Vagina (tissue), 2 donors: ENCODE data around the gene MYO1A.

Experiments
- CTCF ChIP-seq, 3 experiments: fragments of 450-650 bp in 2 of 3; fragments of 200-600 bp in 1 of 3; sonication (generic) in 1 of 3; IDR thresholded peaks; one replicate each; pipeline ENCODE4 v1.5.1; 2017 to 2019; ENCODE audit warnings: antibody characterized with exemption in 3 of 3, mild to moderate bottlenecking in 2 of 3, moderate library complexity in 2 of 3
- POLR2A ChIP-seq, 2 donors: fragments of 450-650 bp; IDR thresholded peaks; one replicate each; pipeline ENCODE4 v1.6.1; 2017; ENCODE audit warnings: antibody characterized with exemption in 2 of 2, mild to moderate bottlenecking in 2 of 2, moderate library complexity in 2 of 2
- POLR2AphosphoS5 ChIP-seq, 2 donors: sonication (generic); formaldehyde crosslinking; IDR thresholded peaks; one replicate each; pipeline ENCODE4 v1.9.0; 2017; ENCODE audit warnings: antibody characterized with exemption in 2 of 2, mild to moderate bottlenecking in 2 of 2, low read depth in 1 of 2; ENCODE audit not compliant: insufficient read depth in 1 of 2

- no peak for TF ChIP-seq CTCF (IDR thresholded peaks at IDR 0.05)
- TF ChIP-seq POLR2A (IDR thresholded peaks at IDR 0.05), result no peak
- TF ChIP-seq POLR2AphosphoS5 (IDR thresholded peaks at IDR 0.05; ENCODE audit: insufficient read depth in 1 of 2, low read depth in 1 of 2), result no peak
Measured at GRCh38 chr12:57091638-57092528, 42.0 kb upstream of the MYO1A start.
